Sigmoid colon (tissue), 7 donors: ENCODE results near the gene SCN10A. TPM values are rescaled to one million over a fixed set of nuclear protein-coding genes. Genes with fewer than 3 reads are reported as not detected.

Experiments
- DNase-seq: peaks from one replicate; pipeline ENCODE4 v3.0.0-alpha.2; 2019
- H3K27ac ChIP-seq, 4 donors: fragments of 200-600 bp; sonication (generic); one replicate each; pipeline ENCODE4 v1.5.1; 2016 to 2019; ENCODE audit warnings: mild to moderate bottlenecking in 1 of 4
- H3K27me3 ChIP-seq, 3 donors: fragments of 200-600 bp; sonication (generic); one replicate each; pipeline ENCODE4 v1.5.1; 2019; ENCODE audit warnings: mild to moderate bottlenecking in 1 of 3
- H3K36me3 ChIP-seq, 4 donors: fragments of 200-600 bp; sonication (generic); one replicate each; pipeline ENCODE4 v1.5.1; 2016 to 2019
- H3K4me1 ChIP-seq, 4 donors: fragments of 200-600 bp; sonication (generic); one replicate each; pipeline ENCODE4 v1.5.1; 2017 to 2019
- H3K4me3 ChIP-seq, 4 donors: fragments of 200-600 bp; sonication (generic); one replicate each; pipeline ENCODE4 v1.5.1; 2017 to 2019; ENCODE audit warnings: mild to moderate bottlenecking in 2 of 4, moderate library complexity in 1 of 4
- H3K9me3 ChIP-seq, 4 donors: fragments of 200-600 bp in 3 of 4; sonication (generic) in 3 of 4; one replicate each; pipeline versions ENCODE4 v1.5.1 to v1.6.1; 2013 to 2019
- CTCF ChIP-seq, 4 experiments: fragments of 450-650 bp in 3 of 4; fragments of 200-600 bp in 1 of 4; IDR thresholded peaks; one replicate each; pipeline ENCODE4 v1.5.1; 2016 to 2019; ENCODE audit warnings: antibody characterized with exemption in 4 of 4, mild to moderate bottlenecking in 3 of 4, moderate library complexity in 2 of 4
- EP300 ChIP-seq, 4 donors: sonication (generic); formaldehyde crosslinking; IDR thresholded peaks; one replicate each; pipeline ENCODE4 v1.6.1; 2017; ENCODE audit warnings: antibody characterized with exemption in 4 of 4
- POLR2A ChIP-seq, 2 donors: fragments of 450-650 bp; IDR thresholded peaks; one replicate each; pipeline ENCODE4 v1.6.1; 2016; ENCODE audit warnings: antibody characterized with exemption in 2 of 2, mild to moderate bottlenecking in 2 of 2, moderate library complexity in 2 of 2
- POLR2AphosphoS5 ChIP-seq, 4 donors: sonication (generic); formaldehyde crosslinking; IDR thresholded peaks; one replicate each; pipeline ENCODE4 v1.6.1; 2017; ENCODE audit warnings: antibody characterized with exemption in 4 of 4
- WGBS, 2 donors: extraction: QIAGEN DNeasy Blood & Tissue Kit; methylation state at CpG; one replicate each; pipeline ENCODE4 v1.1.7; 2013; 5-methylcytosine and 5-hydroxymethylcytosine counted together
- intact Hi-C: fragments of 100-400 bp; cut with DNase I; formaldehyde crosslinking; loops from one replicate; pipeline ENCODE4 v1.15.1; 2023
- polyA plus RNA-seq, 3 donors: library from polyadenylated mRNA; stranded (reverse); fragments of 200-250 nt; gene quantifications; one replicate each; pipeline ENCODE4 v1.2.3, GENCODE V29; 2013
- total RNA-seq, 4 donors: library from RNA; depleted of rRNA; stranded (reverse); fragments of >200 nt; gene quantifications; one replicate each; pipeline ENCODE4 v1.1.0, GENCODE V29; 2016
- donor health status: healthy with polysubstance abuse.
- donor health status: Bipolar disorder and iron deficiency.
- donor health status: healthy.

Gene SCN10A
- total and polyA plus RNA-seq, 7 donors: not detected

- Histone ChIP-seq H3K4me1 (no peaks in the 10 kb centered on the region), H3K36me3 (no peaks in the 10 kb centered on the region), H3K27ac (no peak overlapping the region), H3K9me3 (no peaks in the 10 kb centered on the region), H3K27me3 (no peaks in the 10 kb centered on the region), H3K4me3 (no peak overlapping the region)
- WGBS, 2 donors: 75 to 76% methylated on average over 12 of the region's 12 CpGs
- no peak for DNase-seq
- no peak for TF ChIP-seq EP300 (IDR thresholded peaks at IDR 0.05)
- no peak for TF ChIP-seq POLR2A (IDR thresholded peaks at IDR 0.05)
- no peak for TF ChIP-seq POLR2AphosphoS5 (IDR thresholded peaks at IDR 0.05)
- TF ChIP-seq CTCF (IDR thresholded peaks at IDR 0.05): no peak
- intact Hi-C loops: no loop called here
Measured at GRCh38 chr3:38722781-38723568, 93.0 kb downstream of the SCN10A start.

GRCh38 chr3:38721207-38721772 lies 94.7 kb downstream of the SCN10A start:
- WGBS, 2 donors: 89 to 93% methylated on average over 5 of the region's 5 CpGs
- H3K27ac ChIP-seq: no peak overlapping the region
- no peak for TF ChIP-seq CTCF (IDR thresholded peaks at IDR 0.05)
- TF ChIP-seq POLR2AphosphoS5 (IDR thresholded peaks at IDR 0.05): no peak
- TF ChIP-seq EP300 (IDR thresholded peaks at IDR 0.05): no peak
- TF ChIP-seq POLR2A (IDR thresholded peaks at IDR 0.05): no peak
- H3K36me3 ChIP-seq: no peaks in the 10 kb centered on the region
- no peaks in the 10 kb centered on the region for H3K27me3 ChIP-seq
- no peak overlapping the region for H3K4me3 ChIP-seq
- H3K9me3 ChIP-seq: no peaks in the 10 kb centered on the region
- no peak for DNase-seq
- no peaks in the 10 kb centered on the region for H3K4me1 ChIP-seq
- intact Hi-C loops: no loop called here

- Histone ChIP-seq H3K36me3 (no peaks in the 10 kb centered on the region), H3K27me3 (no peaks in the 10 kb centered on the region), H3K4me3 (no peak overlapping the region), H3K4me1 (no peaks in the 10 kb centered on the region), H3K9me3 (no peaks in the 10 kb centered on the region), H3K27ac (no peak overlapping the region)
- intact Hi-C loops: no loop called here
- DNase-seq: no peak
- TF ChIP-seq EP300 (IDR thresholded peaks at IDR 0.05) (no peak), POLR2AphosphoS5 (IDR thresholded peaks at IDR 0.05) (no peak), CTCF (IDR thresholded peaks at IDR 0.05) (no peak), POLR2A (IDR thresholded peaks at IDR 0.05) (no peak)
- 55 to 60% methylated on average over 4 of the region's 4 CpGs for WGBS, 2 donors
Measured at GRCh38 chr3:38720465-38720864, 95.6 kb downstream of the SCN10A start.

- no peak for DNase-seq
- WGBS, 2 donors: 82 to 90% methylated on average over 5 of the region's 5 CpGs
- no peak overlapping the region for H3K4me3 ChIP-seq
- H3K36me3 ChIP-seq: no peaks in the 10 kb centered on the region
- H3K4me1 ChIP-seq: no peaks in the 10 kb centered on the region
- no peaks in the 10 kb centered on the region for H3K9me3 ChIP-seq
- H3K27ac ChIP-seq: no peak overlapping the region
- intact Hi-C loops: no loop called here
- TF ChIP-seq POLR2A (IDR thresholded peaks at IDR 0.05): no peak
- no peak for TF ChIP-seq EP300 (IDR thresholded peaks at IDR 0.05)
- no peak for TF ChIP-seq POLR2AphosphoS5 (IDR thresholded peaks at IDR 0.05)
- TF ChIP-seq CTCF (IDR thresholded peaks at IDR 0.05): no peak
- H3K27me3 ChIP-seq: no peaks in the 10 kb centered on the region
Measured at GRCh38 chr3:38717355-38718240, 98.4 kb downstream of the SCN10A start.
